ENCODE measurements around the gene OR10H1.
"Not testable (repeated sequence)": the region's sequence is repeated elsewhere in the genome, so short reads cannot be mapped to it uniquely, and the experiment has no call there.

The OR10H1 gene

DNA sequence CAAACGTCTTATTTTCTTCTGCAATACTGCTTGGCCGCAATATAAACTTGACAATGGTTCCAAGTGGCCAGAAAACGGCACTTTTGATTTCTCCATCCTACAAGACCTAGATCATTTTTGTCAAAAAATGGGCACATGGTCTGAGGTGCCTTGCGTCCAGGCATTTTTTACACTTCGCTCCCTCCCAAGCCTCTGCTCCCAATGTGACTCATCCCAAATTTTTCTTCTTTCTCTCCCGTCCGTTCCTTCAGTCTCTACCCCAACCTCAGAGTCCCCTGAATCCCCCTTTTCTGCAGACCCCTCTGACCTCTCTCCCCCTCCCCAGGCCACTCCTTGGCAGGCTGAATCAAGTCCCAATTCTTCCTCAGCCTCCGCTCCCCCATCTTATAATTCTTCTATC lies 14.3 kb upstream of the OR10H1 start:
- in situ Hi-C loops (cut with MboI; ENCODE audit: low pct_unique_long_range_greater_than_20kb, low sequenced_read_pairs), result no loop called here
- DNase-seq, result no peak

DNA sequence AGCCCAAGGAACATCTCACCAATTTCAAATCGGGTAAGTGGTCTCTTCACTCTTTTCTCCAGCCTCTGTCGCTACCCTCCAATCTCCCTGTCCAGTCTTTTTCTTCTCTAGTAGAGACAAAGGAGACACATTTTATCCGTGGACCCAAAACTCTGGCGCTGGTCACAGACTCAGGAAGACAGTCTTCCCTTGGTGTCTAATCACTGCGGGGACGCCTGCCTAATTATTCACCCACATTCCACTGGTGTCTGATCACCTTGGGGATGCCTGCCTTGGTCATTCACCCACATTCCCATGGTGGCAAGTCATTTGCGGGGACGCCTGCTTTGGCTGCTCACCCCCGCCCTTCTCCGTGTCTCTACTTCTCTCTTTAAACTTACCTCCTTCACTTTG lies 13.8 kb upstream of the OR10H1 start:
- in situ Hi-C loops (cut with MboI; ENCODE audit: low pct_unique_long_range_greater_than_20kb, low sequenced_read_pairs), result no loop called here
- DNase-seq, result no peak

DNA sequence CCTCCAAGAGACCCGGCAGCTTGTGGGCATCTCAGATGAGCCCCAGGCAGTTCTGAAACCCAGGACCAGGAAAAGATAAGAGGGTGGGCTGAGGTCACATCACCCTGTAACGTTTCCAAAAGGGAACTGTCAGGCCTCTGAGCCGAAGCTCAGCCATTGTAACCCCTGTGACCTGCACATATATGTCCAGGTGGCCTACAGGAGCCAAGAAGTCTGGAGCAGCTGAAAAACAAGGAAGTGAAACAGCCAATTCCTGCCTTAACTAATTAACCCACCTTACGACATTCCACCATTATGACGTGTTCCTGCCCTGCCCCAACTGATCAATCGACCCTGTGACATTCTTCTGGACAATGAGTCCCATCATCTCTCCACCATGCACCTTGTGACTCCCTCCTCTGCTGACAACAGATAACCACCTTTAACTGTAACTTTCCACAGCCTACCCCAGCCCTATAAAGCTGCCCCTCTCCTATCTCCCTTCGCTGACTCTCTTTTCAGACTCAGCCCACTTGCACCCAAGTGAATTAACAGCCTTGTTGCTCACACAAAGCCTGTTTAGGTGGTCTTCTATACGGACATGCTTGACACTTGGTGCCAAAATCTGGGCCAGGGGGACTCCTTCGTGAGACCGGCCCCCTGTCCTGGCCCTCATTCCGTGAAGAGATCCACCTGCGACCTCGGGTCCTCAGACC lies 13.3 kb upstream of the OR10H1 start:
- in situ Hi-C loops (cut with MboI; ENCODE audit: low pct_unique_long_range_greater_than_20kb, low sequenced_read_pairs), result not testable (repeated sequence)
- peak; percentile 37 for DNase-seq

DNA sequence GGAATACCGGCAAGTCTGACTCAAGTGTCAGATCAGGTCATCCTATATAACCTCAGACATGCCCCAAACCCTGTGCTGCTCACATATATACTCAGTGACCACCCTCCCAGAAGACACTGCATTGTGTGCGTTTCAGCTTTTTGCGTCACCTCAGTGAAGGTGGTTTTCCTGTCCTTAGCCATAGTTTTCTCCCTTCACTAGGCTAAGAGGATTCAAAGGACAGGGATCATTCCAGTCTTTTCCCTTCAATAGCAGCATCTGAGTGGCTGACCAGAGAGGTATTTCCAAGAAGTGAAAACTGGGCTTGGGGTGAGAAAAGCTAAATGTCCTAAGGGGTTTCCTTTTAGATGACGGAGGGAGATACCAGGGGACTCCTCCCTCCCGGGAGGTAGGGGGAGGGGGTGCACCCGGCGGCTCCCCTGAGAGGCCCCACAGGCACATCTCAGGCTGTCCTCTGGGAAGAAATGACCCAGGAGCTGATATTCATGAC lies 12.7 kb upstream of the OR10H1 start:
- DNase-seq, result peak; percentile 7
- in situ Hi-C loops (cut with MboI; ENCODE audit: low pct_unique_long_range_greater_than_20kb, low sequenced_read_pairs), result no loop called here

DNA sequence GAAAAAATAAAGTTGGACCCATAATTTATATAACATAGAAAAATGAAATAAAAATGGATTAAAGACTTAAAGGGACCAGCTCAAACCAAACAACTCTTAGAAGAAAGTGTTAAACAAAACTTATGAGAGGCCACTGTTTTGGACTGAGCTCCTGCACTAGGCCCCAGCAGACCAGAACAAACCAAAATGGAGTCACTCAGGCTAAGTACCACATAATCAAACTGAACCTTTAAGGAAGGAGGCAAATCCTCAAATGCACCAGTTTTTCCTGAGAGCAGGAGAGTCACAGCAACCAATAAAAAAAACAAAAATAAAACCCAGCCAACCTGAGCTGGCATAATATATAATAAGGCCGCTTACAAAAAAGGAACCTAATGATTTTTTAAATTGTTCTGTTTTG lies 10.3 kb upstream of the OR10H1 start:
- no peak for DNase-seq
- in situ Hi-C loops (cut with MboI; ENCODE audit: low pct_unique_long_range_greater_than_20kb, low sequenced_read_pairs), result no loop called here

DNA sequence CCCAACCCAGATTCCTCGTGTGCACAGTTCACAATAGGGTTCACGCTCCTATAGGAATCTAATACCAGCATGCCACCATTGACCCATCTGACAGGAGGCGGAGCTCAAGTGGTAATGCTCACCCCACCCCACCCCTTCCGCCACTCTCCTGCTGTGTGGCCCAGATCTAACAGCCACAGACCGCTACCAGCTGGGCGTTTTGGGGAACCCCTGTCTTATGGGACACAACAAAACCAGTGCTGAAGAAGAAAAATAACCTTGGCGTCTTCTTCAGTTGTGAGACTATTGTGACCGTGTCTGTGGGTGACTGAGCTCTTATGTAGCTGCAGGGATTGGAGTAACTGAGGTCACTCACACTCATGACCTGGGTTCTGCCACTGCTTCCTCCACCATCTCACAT lies 5.2 kb upstream of the OR10H1 start:
- in situ Hi-C loops (cut with MboI; ENCODE audit: low pct_unique_long_range_greater_than_20kb, low sequenced_read_pairs), result no loop called here
- DNase-seq, result no peak

DNA sequence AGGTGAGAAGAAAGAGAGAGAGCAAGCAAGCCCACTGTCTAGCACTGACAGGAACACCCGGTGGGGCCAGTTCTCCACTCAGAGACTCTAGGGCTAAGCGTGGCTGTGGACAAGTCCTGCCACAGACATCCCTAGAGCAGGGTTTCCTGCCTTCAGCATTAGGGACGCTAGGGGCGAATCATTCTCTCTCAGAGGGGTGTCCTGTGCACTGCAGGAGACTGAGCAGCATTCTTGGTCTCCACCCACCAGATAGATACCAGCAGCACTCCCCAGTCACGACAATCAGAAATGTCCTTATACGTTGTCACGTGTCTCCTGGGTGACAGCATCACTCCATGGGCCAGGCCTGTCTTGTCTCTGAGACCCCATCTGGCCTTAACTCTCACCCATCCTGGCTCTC lies 1.5 kb downstream of the OR10H1 start:
- in situ Hi-C loops (cut with MboI; ENCODE audit: low pct_unique_long_range_greater_than_20kb, low sequenced_read_pairs), result no loop called here
- DNase-seq, result no peak

DNA sequence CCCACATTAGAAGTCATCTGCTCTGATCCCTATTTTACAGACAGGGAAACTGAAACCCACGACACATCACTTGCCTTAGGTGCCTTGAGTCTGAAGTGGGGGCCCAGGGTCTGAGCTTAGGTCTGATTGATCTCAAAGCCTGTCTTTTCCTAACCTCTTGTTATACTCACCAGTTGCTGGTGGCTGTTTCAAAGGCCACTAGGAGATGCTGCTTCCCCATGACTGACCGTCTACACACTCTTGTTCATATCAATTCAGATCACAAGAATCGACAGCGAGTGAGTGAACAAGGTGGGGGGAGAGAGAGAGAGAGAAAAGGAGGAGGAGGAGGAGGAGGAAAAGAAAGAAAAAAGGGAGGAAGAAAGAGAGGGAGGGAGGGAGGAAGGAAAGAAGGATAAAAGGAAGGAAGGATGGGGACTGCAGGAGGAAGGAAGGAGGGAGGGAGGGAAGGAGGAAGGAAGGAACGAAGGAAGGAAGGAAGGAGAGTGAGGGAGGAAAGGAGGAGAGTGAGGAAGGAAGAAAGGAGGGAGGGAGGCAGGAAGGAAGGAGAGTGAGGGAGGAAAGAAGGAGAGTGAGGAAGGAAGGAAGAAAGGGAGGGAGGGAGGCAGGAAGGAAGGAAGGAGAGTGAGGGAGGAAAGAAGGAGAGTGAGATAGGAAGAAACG lies 3.3 kb downstream of the OR10H1 start:
- in situ Hi-C loops (cut with MboI; ENCODE audit: low pct_unique_long_range_greater_than_20kb, low sequenced_read_pairs), result no loop called here
- no peak for DNase-seq

DNA sequence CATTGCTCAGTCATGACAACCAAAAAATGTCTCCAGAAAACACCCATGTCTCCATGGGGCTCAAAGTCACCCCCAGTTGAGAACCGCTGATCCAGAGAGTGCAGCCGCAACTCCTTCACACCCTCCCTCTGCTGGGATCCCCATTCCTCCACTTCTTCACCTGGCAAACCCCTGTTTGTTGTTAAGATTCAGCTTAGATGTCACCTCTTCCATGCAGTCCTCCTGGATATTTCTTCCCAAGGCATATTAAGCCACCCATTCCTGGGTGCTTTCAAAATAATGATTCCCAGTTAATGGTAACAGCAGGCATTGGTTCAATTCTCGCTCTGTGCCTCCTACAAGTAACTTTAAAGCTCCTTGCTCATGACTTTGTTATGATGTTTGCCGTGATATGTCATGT lies 4.0 kb downstream of the OR10H1 start:
- DNase-seq, result no peak
- in situ Hi-C loops (cut with MboI; ENCODE audit: low pct_unique_long_range_greater_than_20kb, low sequenced_read_pairs), result no loop called here

DNA sequence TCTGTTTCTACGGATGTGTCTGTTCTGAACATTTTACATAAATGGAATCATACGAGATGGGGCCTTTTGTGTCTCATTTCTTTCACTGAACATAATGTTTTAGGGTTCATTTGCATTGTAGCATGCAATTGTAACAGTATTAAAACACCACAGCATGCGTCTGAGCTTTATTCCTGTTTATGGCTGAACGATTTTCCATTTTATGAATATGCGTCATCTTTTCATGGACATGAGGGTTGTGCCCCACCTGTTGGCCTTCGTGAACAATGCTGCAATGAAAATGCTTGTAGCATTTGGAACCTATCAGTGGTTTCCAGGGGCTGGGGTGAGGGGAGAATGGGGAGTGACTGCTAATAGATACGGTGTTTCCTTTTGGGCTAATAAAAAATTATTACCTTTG lies 5.1 kb downstream of the OR10H1 start:
- DNase-seq, result peak; percentile 27
- in situ Hi-C loops (cut with MboI; ENCODE audit: low pct_unique_long_range_greater_than_20kb, low sequenced_read_pairs), result no loop called here

DNA sequence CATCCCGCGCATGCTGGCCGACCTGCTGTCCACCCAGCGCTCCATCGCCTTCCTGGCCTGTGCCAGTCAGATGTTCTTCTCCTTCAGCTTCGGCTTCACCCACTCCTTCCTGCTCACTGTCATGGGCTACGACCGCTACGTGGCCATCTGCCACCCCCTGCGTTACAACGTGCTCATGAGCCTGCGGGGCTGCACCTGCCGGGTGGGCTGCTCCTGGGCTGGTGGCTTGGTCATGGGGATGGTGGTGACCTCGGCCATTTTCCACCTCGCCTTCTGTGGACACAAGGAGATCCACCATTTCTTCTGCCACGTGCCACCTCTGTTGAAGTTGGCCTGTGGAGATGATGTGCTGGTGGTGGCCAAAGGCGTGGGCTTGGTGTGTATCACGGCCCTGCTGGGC lies 21.2 kb downstream of the OR10H1 start:
- in situ Hi-C loops (cut with MboI; ENCODE audit: low pct_unique_long_range_greater_than_20kb, low sequenced_read_pairs); DNase-seq: not testable (repeated sequence)

DNA sequence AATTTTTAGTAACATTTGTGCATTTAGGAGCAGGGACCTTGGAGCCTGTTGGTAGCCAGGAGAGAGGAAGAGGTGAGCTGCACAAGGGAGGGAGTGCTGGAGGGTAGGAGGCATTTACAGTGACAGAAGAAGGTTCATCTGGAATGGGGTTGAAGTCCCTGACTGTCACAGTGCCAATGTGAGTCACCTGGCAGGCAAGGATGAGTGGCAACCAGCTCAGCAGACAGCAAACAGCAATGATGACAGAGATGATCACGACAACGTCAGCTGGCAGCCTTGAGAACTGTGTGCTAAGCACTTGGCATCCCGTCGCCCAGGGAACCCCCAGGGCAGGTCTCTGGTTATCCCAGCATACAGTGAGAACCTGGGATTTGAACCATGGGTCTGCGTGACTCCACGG lies 25.4 kb downstream of the OR10H1 start:
- in situ Hi-C loops (cut with MboI; ENCODE audit: low pct_unique_long_range_greater_than_20kb, low sequenced_read_pairs), result no loop called here
- DNase-seq, result no peak

DNA sequence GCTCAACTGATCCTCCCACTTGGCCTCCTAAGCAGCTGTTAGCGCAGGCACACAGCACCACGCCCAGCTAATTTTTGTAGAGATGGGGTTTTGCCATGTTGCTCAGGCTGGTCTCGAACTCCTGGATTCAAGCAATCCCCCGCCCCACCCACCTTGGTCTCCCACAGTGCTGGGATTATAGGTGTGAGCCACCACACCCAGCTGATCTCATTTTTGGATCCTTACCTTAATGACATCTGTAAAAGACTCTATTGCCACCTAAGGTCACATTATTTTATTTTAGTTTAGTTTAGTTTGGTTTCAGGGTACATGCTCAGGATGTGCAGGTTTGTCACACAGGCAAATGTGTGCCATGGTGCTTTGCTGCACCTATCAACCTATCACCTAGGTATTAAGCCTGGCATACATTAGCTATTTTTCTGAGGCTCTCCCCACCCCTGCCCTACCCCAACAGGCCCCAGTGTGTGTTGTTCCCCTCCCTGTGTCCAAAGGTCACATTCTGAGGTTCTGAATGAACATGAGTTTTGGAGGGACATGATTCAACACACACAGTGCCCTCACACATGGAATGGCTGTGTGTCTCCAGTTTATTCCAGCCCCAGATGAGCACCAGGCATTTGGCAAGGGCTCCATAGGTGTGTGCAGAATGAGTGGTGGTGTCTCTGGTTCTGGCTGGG lies 26.7 kb downstream of the OR10H1 start:
- in situ Hi-C loops (cut with MboI; ENCODE audit: low pct_unique_long_range_greater_than_20kb, low sequenced_read_pairs), result no loop called here
- DNase-seq, result no peak

DNA sequence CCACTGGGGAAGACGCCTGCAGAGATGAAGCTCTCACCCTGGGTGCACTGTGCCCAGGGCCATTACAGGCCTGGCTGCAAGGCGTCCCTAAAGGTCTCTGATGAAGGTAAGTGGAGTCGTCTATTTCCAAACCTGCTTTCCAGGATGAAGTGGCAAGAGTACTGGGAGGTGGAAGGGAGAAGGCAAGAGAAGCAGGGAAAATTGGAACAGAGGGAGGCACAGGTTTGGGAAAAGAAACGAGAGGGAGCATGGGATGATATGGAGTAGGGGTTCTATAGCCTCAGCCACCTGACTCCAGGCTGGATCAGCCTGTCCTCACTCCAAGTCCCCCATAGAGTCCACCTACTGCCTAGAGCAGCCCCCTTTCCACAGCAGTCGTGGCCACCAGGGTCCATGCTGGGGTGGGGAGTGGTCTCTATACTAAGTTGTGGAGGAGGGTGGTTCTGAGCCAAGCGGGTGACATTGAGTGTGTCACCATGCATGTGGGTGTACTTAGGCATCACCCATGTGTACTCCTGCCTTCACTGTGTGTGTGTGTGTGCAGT lies 27.8 kb downstream of the OR10H1 start, which contains the start of gene OR10H5:
Gene OR10H5 (plus strand): TSS at position 51 of the 545 bp plus-strand sequence. CDS start 6,388 bp downstream, outside the sequence.
- DNase-seq, result no peak
- in situ Hi-C loops (cut with MboI; ENCODE audit: low pct_unique_long_range_greater_than_20kb, low sequenced_read_pairs), result no loop called here

DNA sequence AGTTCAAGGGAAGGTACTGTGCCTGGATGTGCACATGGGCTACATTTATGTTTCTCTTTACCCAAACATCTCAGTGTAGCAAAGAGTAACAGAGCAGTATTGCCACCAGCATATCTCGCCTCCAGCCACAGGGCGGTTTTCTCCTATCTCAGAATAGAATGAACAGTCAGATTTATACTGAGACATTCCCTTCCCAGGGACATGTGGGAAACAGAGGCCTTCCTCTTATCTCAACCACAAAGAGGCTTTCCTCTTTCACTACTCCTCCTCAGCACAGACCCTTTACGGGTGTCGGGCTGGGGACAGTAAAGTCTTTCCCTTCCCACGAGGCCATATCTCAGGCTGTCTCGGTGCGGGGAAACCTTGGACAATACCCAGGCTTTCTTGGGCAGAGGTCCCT lies 32.6 kb downstream of the OR10H1 start:
- in situ Hi-C loops (cut with MboI; ENCODE audit: low pct_unique_long_range_greater_than_20kb, low sequenced_read_pairs), result not testable (repeated sequence)
- peak; percentile 46 for DNase-seq

DNA sequence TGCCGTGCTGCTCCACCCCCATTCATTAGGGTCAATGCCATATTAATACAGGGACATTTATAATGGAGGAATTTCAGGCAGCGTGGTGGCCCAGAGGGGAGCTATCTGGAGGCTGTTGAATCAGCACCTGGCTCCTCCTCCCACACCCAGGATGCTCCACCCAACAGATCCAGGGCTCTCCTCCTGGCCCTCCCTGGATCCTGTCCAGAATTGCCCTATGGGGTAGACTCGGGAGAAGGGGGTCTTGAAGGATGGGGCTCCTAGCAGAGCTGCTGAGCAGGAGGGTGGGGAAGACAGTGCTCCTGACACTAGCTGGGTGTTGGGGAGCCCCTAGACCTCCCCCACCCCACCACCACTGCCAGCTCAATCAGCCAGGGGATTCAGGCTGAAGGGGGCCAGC lies 33.3 kb downstream of the OR10H1 start:
- DNase-seq, result no peak
- in situ Hi-C loops (cut with MboI; ENCODE audit: low pct_unique_long_range_greater_than_20kb, low sequenced_read_pairs), result no loop called here

DNA sequence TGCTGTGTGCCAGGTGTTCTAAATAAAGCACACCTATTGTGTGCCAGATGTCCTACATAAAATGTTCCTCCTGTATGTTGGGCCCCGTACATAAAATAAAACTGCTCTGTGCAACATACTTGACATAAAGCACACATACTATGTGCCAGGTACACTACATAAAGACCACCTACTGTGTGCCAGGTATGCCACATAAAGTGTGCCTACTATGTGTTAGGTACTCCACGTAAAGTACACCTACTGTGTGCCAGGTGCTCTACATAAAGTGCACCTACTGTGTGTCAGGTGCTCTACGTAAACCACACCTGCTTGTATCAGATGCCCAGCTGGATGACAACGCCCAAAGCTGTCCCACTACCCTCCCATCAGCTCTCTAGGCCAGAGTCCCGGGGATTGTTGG lies 33.8 kb downstream of the OR10H1 start:
- in situ Hi-C loops (cut with MboI; ENCODE audit: low pct_unique_long_range_greater_than_20kb, low sequenced_read_pairs), result no loop called here
- no peak for DNase-seq

DNA sequence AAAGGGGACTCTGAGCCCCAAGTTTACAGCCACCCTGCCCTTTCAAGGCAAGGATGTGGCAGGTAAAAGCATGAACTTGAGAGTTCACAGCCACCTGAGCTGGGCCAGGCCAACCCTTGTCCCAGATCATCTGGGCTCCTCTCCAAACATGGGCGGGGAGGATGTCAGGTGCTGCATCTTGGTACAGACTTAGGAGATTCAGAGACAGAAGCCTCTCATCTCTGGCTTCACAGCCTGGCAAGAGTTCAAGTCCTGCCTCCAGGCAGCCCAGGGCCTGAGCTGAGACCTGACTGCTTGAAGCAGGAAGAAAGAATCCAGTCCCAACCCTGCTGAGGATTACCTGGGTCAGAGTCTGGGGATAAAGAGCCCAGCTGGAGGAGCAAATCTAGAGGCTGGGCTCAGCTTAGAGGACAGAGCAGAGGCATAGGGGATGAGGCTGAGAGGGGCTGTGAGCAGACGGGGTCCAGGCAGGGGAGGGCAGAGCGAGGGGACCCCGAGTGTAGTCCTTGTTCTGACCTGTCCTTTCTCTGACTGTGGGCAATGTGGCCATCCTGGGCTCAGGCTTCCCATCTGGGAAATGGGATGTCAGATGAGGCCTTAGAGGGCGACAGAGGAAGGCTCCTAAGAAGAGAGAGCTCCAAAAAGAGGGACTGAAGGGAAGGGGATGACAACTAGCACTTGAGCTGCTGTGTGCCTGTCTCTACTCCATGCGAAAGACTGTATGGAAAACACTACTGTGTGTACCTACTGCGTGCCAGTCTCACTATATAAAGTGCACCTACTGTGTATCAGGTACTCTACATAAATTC lies 34.6 kb downstream of the OR10H1 start:
- in situ Hi-C loops (cut with MboI; ENCODE audit: low pct_unique_long_range_greater_than_20kb, low sequenced_read_pairs), result no loop called here
- no peak for DNase-seq

DNA sequence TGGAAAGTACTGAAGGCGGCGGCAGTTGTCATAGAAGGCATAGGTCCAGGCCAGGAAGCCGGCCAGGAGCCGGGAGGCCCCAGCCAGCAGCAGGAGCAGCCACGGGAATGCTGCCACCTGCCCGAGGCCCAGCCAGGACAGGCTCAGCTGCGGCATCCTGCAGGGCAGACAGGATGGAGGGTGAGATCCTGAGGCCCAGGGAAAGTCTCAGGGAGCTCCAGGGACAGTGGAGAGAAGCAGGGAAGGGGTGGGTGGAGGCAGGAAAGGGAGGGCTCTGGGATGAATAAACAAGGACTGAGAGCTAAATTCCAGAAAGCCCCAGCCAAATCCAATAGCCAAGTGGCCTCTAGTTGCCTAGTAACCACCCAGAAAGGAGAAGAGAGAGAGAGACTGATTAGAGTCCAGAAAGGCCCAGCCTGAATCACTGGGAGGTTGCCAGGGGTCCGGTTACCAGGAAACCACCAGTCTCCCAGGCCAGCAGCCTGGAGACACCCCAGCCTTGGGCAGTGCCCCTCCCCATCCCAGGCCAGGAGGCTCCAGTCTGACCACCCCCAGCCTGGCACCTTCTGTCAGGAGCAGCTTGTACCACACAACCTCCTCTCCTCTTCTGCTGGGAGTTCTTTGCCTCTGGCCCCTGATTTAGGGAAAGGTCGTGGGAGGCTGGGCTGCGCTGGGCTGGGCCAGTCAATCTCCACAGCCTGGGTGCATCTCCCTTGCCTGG lies 35.5 kb downstream of the OR10H1 start:
- in situ Hi-C loops (cut with MboI; ENCODE audit: low pct_unique_long_range_greater_than_20kb, low sequenced_read_pairs), result loop anchor here (5.0 kb wide), 1 partner anchor 108 kb away; the partner anchor contains the start of gene CYP4F12
- DNase-seq, result no peak
